Mammary epithelial cell (primary cell): ENCODE measurements around the gene ITPKB.

Source experiments
- CTCF ChIP-seq, 2 donors: IDR thresholded peaks in 1 of 2; conservative IDR thresholded peaks in 1 of 2; 2 replicates each; pipeline ENCODE4 v1.5.1; 2011 to 2012; ENCODE audit warnings: inconsistent platforms in 2 of 2, low read length in 2 of 2, mild to moderate bottlenecking in 2 of 2, control low read depth in 1 of 2, low read depth in 1 of 2; ENCODE audit not compliant: insufficient read depth in 1 of 2; ENCODE audit errors: extremely low read depth in 1 of 2
- EZH2 ChIP-seq: IDR thresholded peaks from 2 replicates; pipeline ENCODE4 v1.6.1; 2012; ENCODE audit warnings: low read length, inconsistent platforms, borderline replicate concordance

GRCh38 chr1:226609836-226610455, 129.1 kb downstream of the ITPKB start:
- TF ChIP-seq CTCF (conservative IDR thresholded peaks at IDR 0.05 in 1 of 2, IDR thresholded peaks at IDR 0.05 in 1 of 2; ENCODE audit: extremely low read depth in 1 of 2, insufficient read depth in 1 of 2, low read depth in 1 of 2, low read length in 2 of 2) (no peak), EZH2 (no peak)
